HEK293T (cell line): ENCODE data around the gene CPNE6.

ENCODE experiments used
- ARNT ChIP-seq: fragments of 450-650 bp; IDR thresholded peaks from 2 replicates; pipeline ENCODE4 v1.6.1; 2017; ENCODE audit warnings: mild to moderate bottlenecking
- BHLHE40 ChIP-seq: fragments of 450-650 bp; IDR thresholded peaks from 2 replicates; pipeline ENCODE4 v1.6.1; 2016; ENCODE audit warnings: mild to moderate bottlenecking, moderate library complexity, borderline replicate concordance
- ELF4 ChIP-seq: fragments of 450-650 bp; IDR thresholded peaks from 2 replicates; pipeline ENCODE4 v1.6.1; 2017; ENCODE audit warnings: antibody characterized with exemption
- FOXA1 ChIP-seq: fragments of 450-650 bp; IDR thresholded peaks from 2 replicates; pipeline ENCODE4 v1.6.1; 2016; ENCODE audit warnings: mild to moderate bottlenecking
- FOXK2 ChIP-seq: fragments of 450-650 bp; IDR thresholded peaks from 2 replicates; pipeline ENCODE4 v1.6.1; 2016; ENCODE audit warnings: mild to moderate bottlenecking
- FOXM1 ChIP-seq: fragments of 450-650 bp; IDR thresholded peaks from 2 replicates; pipeline ENCODE4 v1.6.1; 2017; ENCODE audit warnings: mild to moderate bottlenecking, borderline replicate concordance
- HDGF ChIP-seq: fragments of 450-650 bp; IDR thresholded peaks from 2 replicates; pipeline ENCODE4 v1.6.1; 2017; ENCODE audit warnings: antibody characterized with exemption, borderline replicate concordance
- L3MBTL2 ChIP-seq: fragments of 450-650 bp; conservative IDR thresholded peaks from 2 replicates; pipeline ENCODE4 v1.6.1; 2016; ENCODE audit warnings: mild to moderate bottlenecking
- LEF1 ChIP-seq: fragments of 450-650 bp; IDR thresholded peaks from 2 replicates; pipeline ENCODE4 v1.6.1; 2017; ENCODE audit warnings: mild to moderate bottlenecking, borderline replicate concordance
- SP1 ChIP-seq: fragments of 450-650 bp; IDR thresholded peaks from 2 replicates; pipeline ENCODE4 v1.6.1; 2017
- SUZ12 ChIP-seq: fragments of 450-650 bp; IDR thresholded peaks from 2 replicates; pipeline ENCODE4 v1.6.1; 2016; ENCODE audit warnings: mild to moderate bottlenecking
- TARDBP ChIP-seq: fragments of 450-650 bp; IDR thresholded peaks from 2 replicates; pipeline ENCODE4 v1.6.1; 2016
- ZNF384 ChIP-seq: fragments of 450-650 bp; IDR thresholded peaks from 2 replicates; pipeline ENCODE4 v1.6.1; 2016
- TF ChIP-seq, protein P1 (sequence below): fragments of 450-650 bp; IDR thresholded peaks from 2 replicates; pipeline ENCODE4 v1.6.1; 2016

DNA sequence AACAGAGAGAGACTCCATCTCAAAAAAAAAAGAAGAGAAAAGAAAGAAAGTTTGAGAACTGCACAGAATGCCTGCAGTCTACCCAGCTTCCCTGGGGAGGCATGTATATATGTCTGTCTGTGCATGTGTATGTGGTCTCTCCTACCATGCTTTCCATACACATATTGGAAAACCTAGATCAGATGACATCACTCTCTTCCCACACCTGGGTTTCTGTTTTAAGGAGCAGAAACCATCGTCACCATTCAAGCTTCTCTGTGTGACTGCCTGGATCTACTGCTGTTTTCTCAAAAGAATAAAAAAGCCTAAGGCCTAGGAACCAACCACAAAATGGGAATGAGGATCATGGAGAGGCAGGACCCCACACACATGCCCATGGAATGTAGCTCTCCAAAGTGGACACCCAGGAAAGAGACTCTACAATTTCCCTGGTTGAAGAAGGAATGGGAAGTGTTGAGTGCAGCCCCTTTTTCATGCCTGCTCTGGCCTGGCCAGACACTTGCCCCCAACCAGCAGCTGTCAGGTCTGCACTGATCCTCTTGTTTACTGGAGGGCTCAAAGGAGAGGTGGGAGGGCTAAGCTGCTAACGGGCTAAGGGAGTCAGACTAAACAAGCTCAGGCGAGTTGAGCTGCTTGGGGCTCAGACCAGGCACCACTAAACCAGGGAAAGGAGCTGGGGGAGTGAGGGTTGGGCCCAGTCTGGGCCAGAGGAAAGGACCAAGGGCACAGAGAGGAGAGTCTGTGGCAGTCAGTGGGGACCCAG lies 15.0 kb downstream of the CPNE6 start:
- TF ChIP-seq FOXA1 (no peak), FOXK2 (no peak), ELF4 (no peak), BHLHE40 (no peak), FOXM1 (no peak), SP1 (no peak), HDGF (no peak), LEF1 (no peak), SUZ12 (no peak), TARDBP (no peak), L3MBTL2 (no peak), ZNF384 (no peak), ARNT (no peak)
- TF ChIP-seq, protein P1, sequence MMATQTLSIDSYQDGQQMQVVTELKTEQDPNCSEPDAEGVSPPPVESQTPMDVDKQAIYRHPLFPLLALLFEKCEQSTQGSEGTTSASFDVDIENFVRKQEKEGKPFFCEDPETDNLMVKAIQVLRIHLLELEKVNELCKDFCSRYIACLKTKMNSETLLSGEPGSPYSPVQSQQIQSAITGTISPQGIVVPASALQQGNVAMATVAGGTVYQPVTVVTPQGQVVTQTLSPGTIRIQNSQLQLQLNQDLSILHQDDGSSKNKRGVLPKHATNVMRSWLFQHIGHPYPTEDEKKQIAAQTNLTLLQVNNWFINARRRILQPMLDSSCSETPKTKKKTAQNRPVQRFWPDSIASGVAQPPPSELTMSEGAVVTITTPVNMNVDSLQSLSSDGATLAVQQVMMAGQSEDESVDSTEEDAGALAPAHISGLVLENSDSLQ = no peak
